ENCODE measurements around the gene VPS51.
"Not testable (repeated sequence)": the region's sequence is repeated elsewhere in the genome, so short reads cannot be mapped to it uniquely, and the experiment has no call there.

VPS51 gene

GRCh38 chr11:65108469-65109123, 12.6 kb downstream of the VPS51 start:
- DNase-seq = no peak

- no peak for DNase-seq
Observed at GRCh38 chr11:65109231-65110198, 13.5 kb downstream of the VPS51 start.

DNA sequence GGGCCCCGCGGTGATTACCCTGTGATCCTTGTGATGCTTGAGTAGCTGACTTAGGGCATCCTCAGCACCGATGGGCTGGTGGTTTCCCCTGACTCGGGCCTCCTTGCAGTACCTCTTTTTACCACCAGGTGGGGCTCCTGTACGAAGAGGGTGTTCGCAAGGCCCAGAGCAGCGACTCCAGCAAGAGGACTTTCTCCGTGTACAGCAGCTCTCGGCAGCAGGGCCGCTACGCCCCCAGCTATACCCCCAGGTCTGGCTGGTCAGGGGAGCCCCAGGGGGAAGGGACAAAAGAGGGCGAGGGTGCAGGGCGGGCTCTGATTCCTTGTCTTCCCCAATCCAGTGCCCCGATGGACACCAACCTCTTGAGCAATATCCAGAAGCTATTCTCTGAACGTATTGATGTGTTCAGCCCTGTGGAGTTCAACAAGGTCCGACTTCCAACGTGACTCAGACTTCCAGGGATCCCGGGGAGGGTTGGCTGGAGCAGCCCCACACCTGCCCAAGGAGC, 14.4 kb downstream of the VPS51 start:
- peak; percentile 79 for DNase-seq

GRCh38 chr11:65111159-65111743, 15.2 kb downstream of the VPS51 start:
- no peak for DNase-seq

GRCh38 chr11:65111744-65112545, 15.9 kb downstream of the VPS51 start, which contains the start of gene TM7SF2:
TSS of gene TM7SF2 (plus strand) at chr11:65111872. CDS start at chr11:65112016, 144 bp downstream.
- peak; percentile 95 for DNase-seq

DNA sequence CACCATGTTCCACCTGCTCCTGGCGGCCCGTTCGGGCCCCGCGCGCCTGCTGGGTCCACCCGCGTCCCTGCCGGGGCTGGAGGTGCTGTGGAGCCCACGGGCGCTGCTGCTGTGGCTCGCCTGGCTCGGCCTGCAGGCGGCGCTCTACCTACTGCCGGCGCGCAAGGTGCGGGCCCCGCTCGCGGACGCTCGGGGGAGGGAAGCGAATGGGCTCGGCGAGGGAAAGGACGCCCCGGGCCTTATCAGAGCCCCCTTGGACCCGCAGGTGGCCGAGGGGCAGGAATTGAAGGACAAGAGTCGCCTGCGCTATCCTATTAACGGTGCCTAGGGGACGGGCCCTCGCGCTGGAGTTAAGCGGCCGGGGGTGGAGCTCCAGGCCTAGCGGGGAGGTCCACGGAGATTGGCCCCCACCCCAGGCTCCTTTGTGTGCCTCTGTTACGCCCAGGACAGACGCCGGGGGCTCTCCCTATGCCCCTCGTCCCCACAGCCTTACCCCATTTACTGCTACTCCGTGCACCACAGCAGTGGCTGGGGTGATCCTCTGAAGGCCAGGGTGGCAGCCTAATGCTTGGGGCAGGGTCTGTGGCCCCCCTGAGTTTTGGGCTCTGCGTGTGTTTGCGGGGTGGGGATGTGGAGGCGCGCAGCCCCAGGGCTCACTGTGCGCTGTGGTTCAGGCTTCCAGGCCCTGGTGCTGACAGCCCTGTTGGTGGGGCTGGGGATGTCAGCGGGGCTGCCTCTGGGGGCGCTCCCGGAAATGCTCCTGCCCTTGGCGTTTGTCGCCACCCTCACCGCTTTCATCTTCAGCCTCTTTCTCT, 16.7 kb downstream of the VPS51 start:
- peak; percentile 29 for DNase-seq

- DNase-seq = no peak
Observed at GRCh38 chr11:65113361-65113756, 17.3 kb downstream of the VPS51 start.

GRCh38 chr11:65113839-65114238, 17.8 kb downstream of the VPS51 start:
- DNase-seq = no peak

- DNase-seq = no peak
Observed at GRCh38 chr11:65114538-65115171, 18.6 kb downstream of the VPS51 start.

DNA sequence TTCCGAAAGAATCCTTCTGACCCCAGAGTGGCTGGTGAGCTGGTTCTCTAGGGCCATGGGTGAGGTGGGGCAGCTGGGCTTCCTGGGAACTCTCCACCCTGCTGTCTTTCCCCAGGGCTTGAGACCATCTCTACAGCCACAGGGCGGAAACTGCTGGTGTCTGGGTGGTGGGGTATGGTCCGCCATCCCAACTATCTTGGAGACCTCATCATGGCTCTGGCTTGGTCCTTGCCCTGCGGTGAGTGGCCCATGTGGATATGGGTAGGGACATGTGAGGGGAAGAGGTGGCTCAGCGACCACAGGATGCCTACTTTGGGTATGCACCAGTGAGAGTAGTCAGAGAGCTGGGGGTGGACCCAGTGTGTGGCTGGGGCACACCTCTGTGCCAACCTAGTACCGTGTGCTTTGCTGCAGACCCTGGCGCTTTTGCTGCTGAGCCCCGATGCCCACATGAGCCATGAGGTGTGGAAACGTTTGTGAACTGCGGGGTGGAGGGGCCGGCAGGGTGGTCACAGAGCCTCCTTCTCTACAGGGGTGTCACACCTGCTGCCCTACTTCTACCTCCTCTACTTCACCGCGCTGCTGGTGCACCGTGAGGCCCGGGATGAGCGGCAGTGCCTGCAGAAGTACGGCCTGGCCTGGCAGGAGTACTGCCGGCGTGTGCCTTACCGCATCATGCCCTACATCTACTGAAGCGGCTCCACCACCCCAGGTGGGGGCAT, 19.5 kb downstream of the VPS51 start:
- DNase-seq = no peak

DNA sequence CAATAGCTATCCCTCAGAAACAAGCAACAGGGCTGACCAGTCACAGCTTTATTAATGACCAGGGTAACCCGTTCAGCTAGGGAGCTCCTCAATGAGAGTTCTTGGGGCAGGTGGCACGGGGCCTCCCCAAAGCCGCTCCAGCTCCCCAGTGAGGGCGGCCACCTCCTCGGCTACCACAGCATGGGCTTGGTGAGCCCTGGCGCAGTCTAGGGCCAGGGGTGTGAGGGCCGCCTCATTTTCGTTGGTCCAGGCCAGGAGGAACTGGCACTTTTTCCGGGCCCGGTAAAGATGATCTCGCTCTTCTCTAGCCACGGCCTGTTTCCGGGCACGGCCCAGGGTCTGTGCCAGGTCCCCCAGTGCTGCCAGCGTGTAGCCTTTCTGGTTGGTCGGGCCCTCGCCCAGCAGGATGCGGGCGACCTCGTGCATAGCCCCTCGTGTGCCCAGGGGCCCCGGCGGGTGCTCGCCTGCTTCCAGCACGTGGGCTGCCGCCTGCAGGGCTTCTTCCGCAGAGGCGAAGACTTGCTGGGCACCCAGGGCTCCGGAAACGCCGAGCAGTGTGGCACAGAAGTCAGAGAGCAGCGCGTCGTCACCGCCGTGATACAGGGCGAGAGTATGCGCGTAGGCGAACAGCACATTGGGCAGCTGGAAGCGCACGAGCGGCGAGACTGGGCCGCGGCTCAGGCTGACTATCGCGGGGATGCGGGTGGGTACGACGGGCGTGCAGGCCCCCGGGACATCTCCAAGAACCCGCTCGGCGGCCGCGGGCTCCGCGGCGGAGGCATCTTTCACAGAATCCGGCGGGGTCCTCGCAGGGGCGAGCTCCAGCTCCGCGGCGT, 20.6 kb downstream of the VPS51 start:
- no peak for DNase-seq

DNA sequence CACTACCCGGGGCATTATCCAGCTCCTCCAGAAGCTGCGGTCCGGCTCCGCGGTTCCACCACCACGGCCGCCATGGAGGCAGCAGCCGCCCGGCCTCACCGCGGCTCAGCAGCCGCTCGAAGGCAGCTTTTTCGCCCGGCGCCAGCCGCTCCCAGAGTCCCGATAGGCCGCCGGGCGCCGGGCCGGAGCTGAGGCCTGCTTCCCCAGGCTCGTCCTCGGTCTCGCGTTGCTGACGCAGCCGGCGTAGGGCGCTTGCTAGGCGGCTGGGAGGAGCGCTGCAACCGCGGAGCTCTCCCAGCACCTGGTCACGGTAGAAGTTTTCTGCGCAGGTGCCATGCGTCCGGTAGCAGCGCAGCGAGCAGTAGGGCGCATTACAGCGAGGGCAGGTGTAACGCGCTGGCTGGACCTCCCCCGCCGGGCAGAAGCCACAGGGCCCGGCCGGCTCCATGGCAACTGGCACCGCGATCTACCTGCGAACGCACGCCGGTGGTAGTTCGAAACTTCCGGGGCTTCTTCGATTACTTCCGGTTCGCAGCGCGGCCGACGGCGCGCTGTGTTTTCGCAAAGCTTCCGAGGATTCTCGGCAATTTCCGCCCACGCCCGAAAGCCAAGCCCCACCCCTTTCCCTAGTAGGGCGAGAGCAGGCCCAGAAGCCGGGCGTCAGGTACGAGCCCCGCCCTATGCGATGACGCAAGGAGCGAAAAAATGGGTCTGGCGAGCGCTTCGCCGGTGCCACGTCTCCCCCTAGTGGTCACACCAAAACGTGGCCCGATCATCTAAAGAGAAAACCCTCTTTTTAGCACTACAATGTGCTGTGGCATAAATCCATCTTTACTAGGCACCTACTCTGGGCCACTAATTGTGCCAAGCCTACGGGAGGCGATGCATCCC, 21.4 kb downstream of the VPS51 start, which contains the start of gene ZNHIT2:
Gene ZNHIT2, minus strand, starts transcription at position 496 of the 891 bp plus-strand sequence. Its CDS starts 48 bp downstream, at position 448.
- peak; percentile 98 for DNase-seq

DNA sequence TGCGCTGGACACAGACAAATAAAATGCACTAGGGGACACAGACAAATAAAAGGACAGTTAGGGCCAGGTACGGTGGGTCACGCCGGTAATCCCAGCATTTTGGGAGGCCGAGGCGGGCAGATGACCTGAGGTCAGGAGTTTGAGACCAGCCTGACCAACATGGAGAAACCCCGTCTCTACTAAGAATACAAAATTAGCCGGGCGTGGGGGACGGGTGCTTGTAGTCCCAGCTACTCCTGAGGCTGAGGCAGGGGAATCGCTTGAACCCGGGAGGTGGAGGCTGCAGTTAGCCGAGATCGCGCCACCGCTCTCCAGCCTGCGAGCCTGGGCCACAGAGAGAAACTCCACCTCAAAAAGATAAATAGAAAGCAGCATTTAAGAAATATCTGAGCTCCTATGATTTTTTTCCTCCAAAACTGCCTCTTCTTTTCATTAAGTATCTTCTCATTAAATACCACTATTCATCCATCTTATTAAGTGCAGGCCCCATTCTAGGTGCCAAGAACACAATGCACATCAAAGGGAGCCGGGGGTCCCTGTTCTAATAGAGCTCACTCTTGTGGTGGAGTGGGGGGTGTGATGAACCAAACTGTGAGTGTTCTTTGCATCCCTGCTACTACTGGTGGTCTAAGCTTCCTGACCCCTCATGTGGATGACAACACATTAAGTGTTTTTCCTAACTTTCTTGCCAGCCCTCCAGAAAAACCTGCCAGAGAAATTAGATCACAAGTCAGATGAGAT, 22.3 kb downstream of the VPS51 start:
- DNase-seq = no peak

GRCh38 chr11:65118891-65119669, 23.1 kb downstream of the VPS51 start:
- not testable (repeated sequence) for DNase-seq

- DNase-seq = no peak
Observed at GRCh38 chr11:65119670-65119995, 23.6 kb downstream of the VPS51 start.

DNA sequence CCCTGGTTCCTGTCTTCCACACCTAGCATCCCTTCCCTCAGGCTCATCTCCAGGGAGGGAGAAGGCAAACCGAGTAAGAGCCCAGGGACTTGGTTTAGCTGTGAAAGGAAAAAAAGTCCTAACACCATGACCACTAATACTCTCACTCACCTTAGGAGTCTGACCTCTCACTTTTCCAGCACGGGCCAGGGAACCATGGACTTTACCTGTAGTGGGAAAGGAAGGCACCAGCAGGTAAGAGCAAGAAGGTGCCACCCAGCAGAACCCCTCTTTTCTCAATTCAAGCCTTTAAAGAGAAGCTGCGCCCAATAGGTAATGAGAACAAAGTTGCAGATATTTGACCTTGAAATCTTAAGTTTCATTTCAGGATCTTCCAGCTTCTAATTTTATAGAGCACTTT, 24.8 kb downstream of the VPS51 start:
- DNase-seq = no peak

- no peak for DNase-seq
Observed at GRCh38 chr11:65121447-65121864, 25.4 kb downstream of the VPS51 start.
